Spleen (tissue), 11 donors: ENCODE results near the gene ZMIZ1. TPM values are rescaled to one million over a fixed set of nuclear protein-coding genes. Genes with fewer than 3 reads are reported as not detected.

Experiments
- DNase-seq: peaks from one replicate; pipeline ENCODE4 v3.0.0-alpha.2; 2020
- H3K27ac ChIP-seq, 8 donors: fragments of 200-600 bp; sonication (generic) in 7 of 8; 1 replicate in 4 of 8; 2 replicates in 4 of 8; pipeline versions ENCODE4 v1.5.0 to v1.8.0; 2016 to 2021; ENCODE audit warnings: inconsistent platforms in 4 of 8, mild to moderate bottlenecking in 4 of 8, moderate library complexity in 1 of 8
- H3K27me3 ChIP-seq, 7 donors: fragments of 200-600 bp; sonication (generic) in 6 of 7; replicated peaks in 1 of 7; 1 replicate in 4 of 7; 2 replicates in 3 of 7; pipeline versions ENCODE4 v1.5.0 to v1.8.0; 2016 to 2021; ENCODE audit warnings: inconsistent platforms in 3 of 7, mild to moderate bottlenecking in 1 of 7
- H3K36me3 ChIP-seq, 6 donors: fragments of 200-600 bp; sonication (generic) in 5 of 6; 1 replicate in 4 of 6; 2 replicates in 2 of 6; pipeline versions ENCODE4 v1.5.0 to v1.8.0; 2016 to 2021; ENCODE audit warnings: inconsistent platforms in 2 of 6
- H3K4me1 ChIP-seq, 6 donors: fragments of 200-600 bp; sonication (generic) in 5 of 6; 1 replicate in 3 of 6; 2 replicates in 3 of 6; pipeline versions ENCODE4 v1.5.0 to v1.8.0; 2016 to 2021; ENCODE audit warnings: inconsistent platforms in 3 of 6
- H3K4me3 ChIP-seq, 8 donors: fragments of 200-600 bp; sonication (generic) in 7 of 8; 1 replicate in 4 of 8; 2 replicates in 4 of 8; pipeline versions ENCODE4 v1.5.0 to v1.8.0; 2016 to 2021; ENCODE audit warnings: inconsistent platforms in 4 of 8, mild to moderate bottlenecking in 4 of 8, moderate library complexity in 2 of 8
- H3K9me3 ChIP-seq, 8 donors: fragments of 200-600 bp; sonication (generic) in 7 of 8; 1 replicate in 4 of 8; 2 replicates in 4 of 8; pipeline versions ENCODE4 v1.5.0 to v1.8.0; 2016 to 2021; ENCODE audit warnings: inconsistent platforms in 4 of 8
- CTCF ChIP-seq, 11 experiments: fragments of 200-600 bp in 7 of 11; fragments of 450-650 bp in 4 of 11; sonication (generic) in 4 of 11; IDR thresholded peaks in 8 of 11; conservative IDR thresholded peaks in 3 of 11; 1 replicate in 7 of 11; 2 replicates in 4 of 11; pipeline versions ENCODE4 v1.4.0 to v1.8.0; 2016 to 2021; ENCODE audit warnings: antibody characterized with exemption in 11 of 11, inconsistent platforms in 4 of 11, mild to moderate bottlenecking in 1 of 11
- POLR2A ChIP-seq, 3 donors: fragments of 450-650 bp; IDR thresholded peaks; one replicate each; pipeline ENCODE4 v1.5.1; 2017; ENCODE audit warnings: antibody characterized with exemption in 3 of 3, mild to moderate bottlenecking in 1 of 3
- POLR2AphosphoS5 ChIP-seq, 3 donors: sonication (generic); formaldehyde crosslinking; IDR thresholded peaks; one replicate each; pipeline ENCODE4 v1.5.1; 2017; ENCODE audit warnings: antibody characterized with exemption in 3 of 3
- WGBS, 5 donors: extraction: QIAGEN DNeasy Blood & Tissue Kit in 3 of 5; methylation state at CpG; one replicate each; pipeline versions ENCODE4 v1.1.5 to v1.1.7; 2013 to 2018; 5-methylcytosine and 5-hydroxymethylcytosine counted together
- intact Hi-C: fragments of 100-400 bp; cut with DNase I; formaldehyde crosslinking; loops from one replicate; pipeline ENCODE4 v1.15.0; 2023; ENCODE audit warnings: low total_unique reads
- polyA plus RNA-seq, 3 donors: library from polyadenylated mRNA; stranded (reverse); fragments of 200-250 nt; gene quantifications; one replicate each; pipeline ENCODE4 v1.2.1, GENCODE V29; 2013
- total RNA-seq, 7 donors: library from RNA; depleted of rRNA in 3 of 7; stranded (reverse); fragments of >200 nt in 3 of 7; fragmentation: NEBNext Ultra II Directional in 4 of 7; extraction: Animal tissue kit (Norgen Biotek cat#: 25700) in 4 of 7; gene quantifications; one replicate each; pipeline versions ENCODE4 v1.1.0 to v1.2.1, GENCODE V29; 2016 to 2021
- donor health status: healthy with polysubstance abuse.
- donor health status: DM: no; HTN: no; CAD: no; lungs with moderate emphysema.
- donor health status: DM: no; HTN: no; CAD: no.
- donor health status: Bipolar disorder and iron deficiency.
- donor health status: healthy.
- donor health status: DM: no; HTN: no; CAD: no.
- donor health status: DM: yes; HTN: yes; CAD: no.

Gene ZMIZ1
- total and polyA plus RNA-seq, 10 donors = 10.7 to 210 (median 125) TPM

GRCh38 chr10:79167537-79167936, 98.8 kb downstream of the ZMIZ1 start:
- 67 to 89% (median 75%) methylated on average over 3 to 8 of the region's 8 CpGs for WGBS, 5 donors
- DNase-seq = no peak
- peak in 1 of 3 donors; percentile 29 for TF ChIP-seq POLR2AphosphoS5 (IDR thresholded peaks at IDR 0.05)
- no peak for TF ChIP-seq POLR2A (IDR thresholded peaks at IDR 0.05)
- no peak for TF ChIP-seq CTCF (IDR thresholded peaks at IDR 0.05 in 8 of 11, conservative IDR thresholded peaks at IDR 0.05 in 3 of 11)
- H3K4me3 ChIP-seq = no peak overlapping the region
- H3K4me1 ChIP-seq = peaks cover 2 to 56% (median 42%) of the 10 kb centered on the region in 6 donors
- H3K36me3 ChIP-seq = peaks cover 0 to 90% (median 10%) of the 10 kb centered on the region in 6 donors
- no peaks in the 10 kb centered on the region for H3K27me3 ChIP-seq
- no peaks in the 10 kb centered on the region for H3K9me3 ChIP-seq
- H3K27ac ChIP-seq = peak overlapping the region in 5 of 8 donors; percentile 42 to 95 (median 84)
- intact Hi-C loops = no loop called here

GRCh38 chr10:79168210-79168609, 99.4 kb downstream of the ZMIZ1 start:
- TF ChIP-seq POLR2A (IDR thresholded peaks at IDR 0.05) = no peak
- TF ChIP-seq CTCF (IDR thresholded peaks at IDR 0.05 in 8 of 11, conservative IDR thresholded peaks at IDR 0.05 in 3 of 11) = no peak
- TF ChIP-seq POLR2AphosphoS5 (IDR thresholded peaks at IDR 0.05) = no peak
- H3K4me3 ChIP-seq = no peak overlapping the region
- peaks cover 0 to 56% (median 36%) of the 10 kb centered on the region in 6 donors for H3K4me1 ChIP-seq
- H3K36me3 ChIP-seq = peaks cover 0 to 84% (median 10%) of the 10 kb centered on the region in 6 donors
- intact Hi-C loops = no loop called here
- H3K9me3 ChIP-seq = no peaks in the 10 kb centered on the region
- WGBS, 5 donors = 92 to 95% (median 94%) methylated on average over 5 of the region's 5 CpGs
- no peak for DNase-seq
- no peaks in the 10 kb centered on the region for H3K27me3 ChIP-seq
- H3K27ac ChIP-seq = peak overlapping the region in 3 of 8 donors; percentile 84 to 95 (median 89)

GRCh38 chr10:79170226-79170752, 101.5 kb downstream of the ZMIZ1 start:
- 91 to 100% (median 96%) methylated on average over 2 to 4 of the region's 4 CpGs for WGBS, 5 donors
- H3K36me3 ChIP-seq = peaks cover 0 to 81% (median 10%) of the 10 kb centered on the region in 6 donors

More at GRCh38 chr10:79170226-79170752, 101.5 kb downstream of the ZMIZ1 start:
- intact Hi-C loops = no loop called here
- H3K27ac ChIP-seq = peak overlapping the region in 4 of 8 donors; percentile 20 to 95 (median 59)
- TF ChIP-seq POLR2AphosphoS5 (IDR thresholded peaks at IDR 0.05) (no peak), POLR2A (IDR thresholded peaks at IDR 0.05) (no peak), CTCF (IDR thresholded peaks at IDR 0.05 in 8 of 11, conservative IDR thresholded peaks at IDR 0.05 in 3 of 11) (no peak)
- H3K4me1 ChIP-seq = peaks cover 0 to 55% (median 23%) of the 10 kb centered on the region in 6 donors
- no peak overlapping the region for H3K4me3 ChIP-seq
- no peaks in the 10 kb centered on the region for H3K27me3 ChIP-seq
- H3K9me3 ChIP-seq = no peaks in the 10 kb centered on the region
- no peak for DNase-seq
